Measurements from ENCODE around the gene OR51B4. TPM values are rescaled to one million over a fixed set of nuclear protein-coding genes. Genes with fewer than 3 reads are reported as not detected.

The OR51B4 gene, protein sequence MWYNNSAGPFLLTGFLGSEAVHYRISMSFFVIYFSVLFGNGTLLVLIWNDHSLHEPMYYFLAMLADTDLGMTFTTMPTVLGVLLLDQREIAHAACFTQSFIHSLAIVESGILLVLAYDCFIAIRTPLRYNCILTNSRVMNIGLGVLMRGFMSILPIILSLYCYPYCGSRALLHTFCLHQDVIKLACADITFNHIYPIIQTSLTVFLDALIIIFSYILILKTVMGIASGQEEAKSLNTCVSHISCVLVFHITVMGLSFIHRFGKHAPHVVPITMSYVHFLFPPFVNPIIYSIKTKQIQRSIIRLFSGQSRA
- total RNA-seq: not detected

DNA sequence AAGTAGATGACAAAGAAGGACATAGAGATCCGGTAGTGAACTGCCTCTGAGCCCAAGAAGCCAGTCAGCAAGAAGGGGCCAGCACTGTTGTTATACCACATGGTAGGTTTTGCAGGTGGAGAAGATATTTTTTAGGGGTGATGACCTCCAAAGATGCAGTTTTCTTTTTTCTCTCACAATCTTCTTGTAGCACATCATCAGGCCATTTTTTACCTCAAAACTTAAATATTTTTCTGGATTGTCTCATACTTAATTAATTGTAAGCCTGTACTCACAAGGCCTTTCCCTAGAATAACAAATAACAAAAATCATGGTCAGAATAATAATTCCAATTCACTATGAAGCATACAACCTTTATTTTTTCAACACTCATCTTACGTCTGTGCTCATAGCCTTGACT, at the start of gene OR51B4:
OR51B4 (minus strand) TSS at position 101 of the 400 bp plus-strand sequence; CDS start at position 101, 0 bp downstream.
- TF ChIP-seq, protein P1, sequence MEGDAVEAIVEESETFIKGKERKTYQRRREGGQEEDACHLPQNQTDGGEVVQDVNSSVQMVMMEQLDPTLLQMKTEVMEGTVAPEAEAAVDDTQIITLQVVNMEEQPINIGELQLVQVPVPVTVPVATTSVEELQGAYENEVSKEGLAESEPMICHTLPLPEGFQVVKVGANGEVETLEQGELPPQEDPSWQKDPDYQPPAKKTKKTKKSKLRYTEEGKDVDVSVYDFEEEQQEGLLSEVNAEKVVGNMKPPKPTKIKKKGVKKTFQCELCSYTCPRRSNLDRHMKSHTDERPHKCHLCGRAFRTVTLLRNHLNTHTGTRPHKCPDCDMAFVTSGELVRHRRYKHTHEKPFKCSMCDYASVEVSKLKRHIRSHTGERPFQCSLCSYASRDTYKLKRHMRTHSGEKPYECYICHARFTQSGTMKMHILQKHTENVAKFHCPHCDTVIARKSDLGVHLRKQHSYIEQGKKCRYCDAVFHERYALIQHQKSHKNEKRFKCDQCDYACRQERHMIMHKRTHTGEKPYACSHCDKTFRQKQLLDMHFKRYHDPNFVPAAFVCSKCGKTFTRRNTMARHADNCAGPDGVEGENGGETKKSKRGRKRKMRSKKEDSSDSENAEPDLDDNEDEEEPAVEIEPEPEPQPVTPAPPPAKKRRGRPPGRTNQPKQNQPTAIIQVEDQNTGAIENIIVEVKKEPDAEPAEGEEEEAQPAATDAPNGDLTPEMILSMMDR (IDR thresholded peaks at IDR 0.05; ENCODE audit: low read depth): no peak

DNA sequence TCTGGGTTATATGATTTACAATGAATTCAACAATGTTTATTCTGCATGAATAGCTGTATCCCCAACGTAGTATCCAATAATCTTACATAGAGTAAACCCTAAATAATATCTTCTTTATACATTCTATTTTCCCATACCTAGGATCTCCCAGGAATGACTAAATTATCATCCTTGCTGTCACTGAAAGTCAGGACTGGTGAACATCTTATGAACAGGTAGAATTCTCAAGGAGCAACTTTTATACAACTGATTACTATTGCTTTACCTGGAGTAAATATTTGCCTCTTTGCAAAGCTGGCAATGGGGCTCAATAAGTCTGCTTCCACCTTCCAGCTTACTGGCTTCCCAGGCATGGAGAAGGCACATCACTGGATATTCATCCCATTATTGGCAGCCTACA, 49.5 kb upstream of the OR51B4 start, which contains the start of gene OR51B6:
OR51B6 (plus strand) TSS at position 301 of the 400 bp plus-strand sequence; CDS start at position 301, 0 bp downstream.
- TF ChIP-seq, protein P1 (IDR thresholded peaks at IDR 0.05; ENCODE audit: low read depth): no peak

DNA sequence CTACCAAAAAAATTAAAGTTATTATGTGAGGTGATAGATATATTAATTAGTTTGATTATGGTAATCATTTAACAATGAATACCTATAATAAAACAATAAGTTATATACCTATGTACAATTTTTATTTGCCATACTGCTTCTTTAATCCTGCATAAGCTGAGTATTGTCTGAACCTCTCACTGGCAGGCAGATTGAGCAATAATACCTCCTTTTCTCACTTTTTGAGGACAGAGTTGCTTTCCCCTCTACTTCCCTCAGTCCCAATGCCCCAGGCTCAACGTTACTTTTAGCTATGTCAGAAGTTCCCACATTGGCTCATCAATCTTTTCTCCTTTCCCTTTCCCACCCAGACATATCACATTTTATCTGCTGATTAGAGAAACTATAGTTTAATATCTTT, 47.8 kb upstream of the OR51B4 start:
- TF ChIP-seq, protein P1 (IDR thresholded peaks at IDR 0.05; ENCODE audit: low read depth): no peak

DNA sequence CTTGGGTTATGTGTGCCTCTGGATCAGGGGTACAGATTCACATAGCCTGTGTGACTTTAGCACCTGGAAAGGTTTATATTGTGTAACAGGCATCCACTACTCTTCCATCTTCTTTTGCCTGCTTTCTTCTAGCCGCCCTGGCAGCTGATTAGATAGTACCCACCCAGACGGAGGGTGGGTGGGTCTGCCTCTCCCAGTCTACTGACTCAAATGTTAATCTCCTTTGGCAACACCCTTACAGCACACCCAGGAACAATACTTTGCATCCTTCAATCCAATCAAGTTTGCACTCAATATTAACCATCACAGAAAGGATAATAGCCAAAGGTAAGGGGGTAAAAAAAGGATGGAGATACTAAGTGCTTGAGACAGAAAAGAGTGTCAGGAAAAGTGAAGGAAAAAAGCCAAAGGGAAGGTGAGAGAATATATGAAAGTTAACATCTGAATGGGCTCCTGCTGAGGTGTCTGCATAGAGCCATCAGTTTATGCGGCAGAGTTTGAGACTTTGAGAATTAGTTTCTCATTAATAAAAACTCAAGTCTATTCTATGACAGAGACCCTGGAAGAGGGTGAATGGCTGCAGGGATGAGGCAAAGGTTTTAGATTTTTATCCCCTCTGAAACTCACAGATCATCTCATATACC, 46.9 kb upstream of the OR51B4 start:
- TF ChIP-seq, protein P1 (IDR thresholded peaks at IDR 0.05; ENCODE audit: low read depth): no peak

DNA sequence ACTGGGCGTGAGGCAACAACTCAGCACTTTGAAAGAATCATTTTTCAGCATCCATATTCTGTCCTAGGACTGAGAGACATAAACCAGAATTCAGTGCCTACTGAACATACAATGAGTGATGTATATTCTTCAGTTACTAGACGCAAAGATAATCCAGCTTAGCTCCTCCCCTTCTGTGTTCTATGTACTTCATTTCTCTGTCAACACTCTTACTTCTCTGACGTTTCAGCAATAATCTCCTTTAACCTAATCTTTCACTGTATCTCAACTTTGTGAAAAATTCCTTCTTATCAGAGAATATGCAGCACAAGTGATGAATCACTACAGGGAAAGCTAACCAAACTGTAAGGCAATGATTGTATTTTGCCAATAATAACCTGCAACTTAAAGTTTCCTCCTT, 44.1 kb upstream of the OR51B4 start:
- TF ChIP-seq, protein P1 (IDR thresholded peaks at IDR 0.05; ENCODE audit: low read depth): no peak

DNA sequence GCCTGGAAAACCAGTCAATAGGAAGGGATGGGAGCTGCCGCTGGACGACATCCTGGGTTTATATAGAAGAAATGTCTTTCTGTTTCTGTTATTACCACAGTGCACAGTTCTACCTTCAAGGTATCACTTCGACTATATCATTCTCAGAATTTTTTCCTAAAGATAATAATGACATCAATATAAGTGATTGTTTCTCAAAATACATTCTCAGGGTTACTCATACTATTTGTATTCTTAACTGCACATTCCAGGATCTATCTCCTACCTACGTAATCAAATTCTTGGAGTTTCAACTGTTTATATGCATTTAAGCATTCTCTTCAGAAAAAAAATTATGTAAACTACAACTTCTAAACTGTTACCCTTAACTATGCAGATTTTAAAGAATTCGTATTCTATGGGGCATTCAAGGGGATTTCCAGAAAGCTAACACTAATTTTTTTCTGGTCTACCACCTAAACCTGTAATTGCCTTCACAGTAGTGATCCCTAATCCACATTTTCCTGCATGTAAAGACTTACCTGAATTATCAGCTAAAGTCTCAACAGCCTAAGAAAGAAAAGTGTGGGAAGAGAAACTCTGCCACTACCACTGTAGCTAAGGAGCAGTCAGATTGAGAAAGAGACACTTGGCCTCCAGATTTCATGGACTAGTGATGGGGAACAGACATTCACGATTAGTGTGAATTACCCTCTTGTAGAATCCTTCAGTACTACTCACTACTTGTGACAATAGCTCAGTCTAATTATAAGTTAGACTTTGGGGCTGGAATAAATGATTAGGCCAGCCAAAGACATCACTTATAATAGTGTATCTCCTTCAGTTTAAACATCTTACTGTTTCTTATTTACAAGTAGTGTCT, 42.0 kb upstream of the OR51B4 start, which contains the start of gene OR51B5:
OR51B5 (minus strand) TSS at position 51 of the 862 bp plus-strand sequence; CDS start at position 51, 0 bp downstream.
- TF ChIP-seq, protein P1 (IDR thresholded peaks at IDR 0.05; ENCODE audit: low read depth): no peak
